Omental fat pad (tissue), 4 donors: ENCODE measurements around the gene PROKR1. TPM values are rescaled to one million over a fixed set of nuclear protein-coding genes. Genes with fewer than 3 reads are reported as not detected.

ENCODE experiments used
- ATAC-seq: fragments of 150-250 bp; one replicate; pipeline ENCODE4 v1.9.1; 2016; ENCODE audit warnings: mild to moderate bottlenecking, moderate library complexity; ENCODE audit not compliant: low FRiP score
- DNase-seq: peaks from one replicate; pipeline ENCODE4 v3.0.0-alpha.2; 2019; ENCODE audit warnings: low spot score
- CTCF ChIP-seq, 3 donors: fragments of 450-650 bp; IDR thresholded peaks; one replicate each; pipeline ENCODE4 v1.5.1; 2016 to 2017; ENCODE audit warnings: antibody characterized with exemption in 3 of 3, mild to moderate bottlenecking in 3 of 3, moderate library complexity in 2 of 3
- total RNA-seq, 4 donors: library from RNA; depleted of rRNA; stranded (reverse); fragments of >200 nt; gene quantifications; one replicate each; pipeline ENCODE4 v1.1.0, GENCODE V29; 2016

The PROKR1 gene
- total RNA-seq, 4 donors from 2014 or later, result 0.46 to 3.6 (median 1.3) TPM

GRCh38 chr2:68689553-68690537, 46.5 kb downstream of the PROKR1 start:
- no peak for TF ChIP-seq CTCF (IDR thresholded peaks at IDR 0.05)
- no peak for DNase-seq
- no peak for ATAC-seq

GRCh38 chr2:68690851-68691250, 47.5 kb downstream of the PROKR1 start:
- DNase-seq (no peak), ATAC-seq (no peak)
- no peak for TF ChIP-seq CTCF (IDR thresholded peaks at IDR 0.05)

- DNase-seq (no peak), ATAC-seq (no peak)
- TF ChIP-seq CTCF (IDR thresholded peaks at IDR 0.05), result no peak
These were observed 49.1 kb downstream of the PROKR1 start for GRCh38 chr2:68692511-68692910.

- DNase-seq, result no peak
- no peak for ATAC-seq
- no peak for TF ChIP-seq CTCF (IDR thresholded peaks at IDR 0.05)
These were observed 50.6 kb downstream of the PROKR1 start for GRCh38 chr2:68693951-68694350.

GRCh38 chr2:68695971-68696370, 52.6 kb downstream of the PROKR1 start:
- no peak for ATAC-seq
- TF ChIP-seq CTCF (IDR thresholded peaks at IDR 0.05), result no peak
- DNase-seq, result no peak

GRCh38 chr2:68696554-68696953, 53.2 kb downstream of the PROKR1 start:
- no peak for DNase-seq
- TF ChIP-seq CTCF (IDR thresholded peaks at IDR 0.05), result no peak
- ATAC-seq, result no peak
